Activated CD4-positive, CD25-positive, alpha-beta regulatory T cell (primary cell): ENCODE results near the gene CHAF1A.

Experiments used
- DNase-seq, 4 experiments: peaks; one replicate each; lab custom pipeline; 2025; lab: John Stamatoyannopoulos, UW

CHAF1A gene

DNA sequence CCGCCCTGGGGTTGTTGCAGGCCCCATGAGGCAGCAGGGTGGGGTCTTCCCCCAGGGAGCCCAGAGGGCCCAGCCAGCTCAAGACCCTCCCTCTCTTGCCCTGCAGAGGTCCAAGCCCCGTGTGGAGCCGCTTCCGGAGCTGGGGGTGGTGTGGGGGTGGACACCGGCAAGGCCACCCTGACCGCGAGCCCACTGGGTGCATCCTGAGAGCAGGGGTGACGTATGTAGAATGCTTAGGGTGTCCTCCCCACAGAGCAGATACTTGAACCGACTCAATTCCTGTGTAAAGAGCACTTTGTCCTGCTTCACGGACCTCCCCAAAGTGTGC is 40.3 kb downstream of the CHAF1A start:
- no peak for DNase-seq

DNA sequence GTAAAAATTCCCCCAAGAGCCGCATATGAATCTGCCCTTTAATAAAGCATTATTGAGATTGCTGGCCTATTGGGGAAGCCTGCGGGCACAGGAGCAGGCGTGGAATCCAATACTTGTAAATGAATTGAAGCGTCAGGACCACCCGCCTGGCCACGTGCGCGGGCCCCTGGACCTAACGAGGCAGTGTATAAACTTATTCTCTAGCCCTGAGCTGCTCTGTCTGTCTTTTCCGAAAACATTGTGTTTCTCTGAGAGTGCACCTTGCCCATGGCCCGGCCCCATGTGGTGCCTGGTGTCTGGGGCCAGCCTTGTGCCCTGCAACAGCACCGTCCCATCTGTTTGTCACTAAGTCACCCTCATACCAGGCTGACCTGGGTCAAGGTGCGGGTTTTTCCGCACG is 40.7 kb downstream of the CHAF1A start:
- DNase-seq: no peak

DNA sequence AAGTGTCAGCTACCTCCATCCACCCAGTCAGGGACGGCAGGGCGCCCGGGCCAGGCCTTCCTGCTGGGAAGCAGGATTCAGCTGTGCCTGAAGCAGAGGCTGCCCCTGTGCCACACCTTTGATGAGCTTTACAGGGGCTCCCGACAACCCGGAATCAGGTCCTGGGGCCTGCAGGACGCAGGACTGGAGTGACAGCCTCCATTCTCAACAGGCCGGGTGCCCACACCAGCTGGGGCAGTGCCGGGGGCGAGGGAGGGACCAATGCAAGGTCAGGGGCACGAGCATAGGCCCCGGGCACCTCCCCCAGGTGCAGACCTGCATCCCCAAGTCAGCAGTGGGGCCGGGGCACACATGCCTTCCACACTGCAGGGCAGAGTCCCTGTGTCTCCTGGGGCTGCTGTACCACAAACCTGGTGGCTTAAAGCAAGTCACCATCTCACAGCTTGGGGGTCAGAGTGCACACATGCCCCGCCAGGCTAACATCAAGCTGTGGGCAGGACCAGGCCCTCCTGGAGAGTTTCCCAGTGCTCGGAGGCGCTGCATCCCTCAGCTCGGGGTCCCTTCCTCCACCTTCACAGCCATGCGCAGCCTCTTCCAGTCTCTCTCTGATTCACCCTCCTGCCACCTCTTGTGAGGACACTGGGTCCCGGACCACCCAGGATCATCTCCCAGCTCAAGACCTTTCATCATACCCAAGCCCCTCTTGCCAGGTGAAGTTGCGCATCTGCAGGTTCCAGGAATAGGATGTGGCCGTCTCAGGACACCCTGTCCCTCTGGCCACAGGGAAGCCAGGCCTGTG is 41.7 kb downstream of the CHAF1A start:
- no peak for DNase-seq

DNA sequence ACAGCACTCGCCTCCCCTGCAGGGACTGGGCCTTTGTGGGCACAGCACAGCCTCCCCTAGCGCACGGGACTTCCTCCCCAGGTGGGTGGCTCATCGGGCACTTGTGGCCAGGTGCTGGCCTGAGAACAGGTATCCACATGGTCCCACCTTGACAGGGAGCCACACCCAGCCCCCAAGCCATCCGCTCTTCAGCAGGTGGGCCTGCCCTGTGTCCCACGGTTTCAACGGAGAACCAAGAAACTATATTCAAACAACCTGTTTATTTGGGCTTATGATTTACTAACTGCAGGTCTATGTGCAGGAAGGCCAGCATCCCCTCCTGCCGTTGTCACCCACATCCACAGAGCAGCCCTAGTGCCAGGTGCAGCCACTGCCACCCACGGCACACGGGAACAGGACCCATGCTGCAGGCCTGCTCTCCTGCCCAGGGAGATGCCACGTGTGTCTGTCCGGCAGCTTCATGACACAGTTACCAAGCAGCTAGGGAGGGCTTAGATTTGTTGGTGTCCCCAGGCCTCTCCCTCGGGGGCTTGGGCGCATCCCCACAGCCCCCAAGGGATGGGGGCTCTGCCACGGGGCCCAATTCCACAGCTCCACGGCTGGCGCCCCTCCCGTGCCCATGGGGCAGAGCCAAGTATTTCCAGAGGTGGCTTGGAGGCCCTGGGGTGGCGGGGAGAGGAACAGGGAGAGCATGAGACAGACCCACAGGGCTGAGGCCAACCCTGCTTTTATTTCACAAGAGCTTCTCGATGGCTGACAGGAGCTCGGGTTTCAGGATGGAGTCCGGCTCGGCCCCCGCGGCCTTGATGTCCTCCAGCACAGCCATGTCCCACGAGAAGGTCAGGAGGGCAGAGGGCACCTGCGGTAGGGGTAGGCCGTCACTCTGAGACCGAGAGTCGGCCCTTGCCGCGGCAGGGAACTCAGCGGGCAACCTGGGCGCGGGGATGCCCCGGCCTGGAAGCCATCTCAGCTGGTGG is 42.6 kb downstream of the CHAF1A start:
- DNase-seq: no peak

DNA sequence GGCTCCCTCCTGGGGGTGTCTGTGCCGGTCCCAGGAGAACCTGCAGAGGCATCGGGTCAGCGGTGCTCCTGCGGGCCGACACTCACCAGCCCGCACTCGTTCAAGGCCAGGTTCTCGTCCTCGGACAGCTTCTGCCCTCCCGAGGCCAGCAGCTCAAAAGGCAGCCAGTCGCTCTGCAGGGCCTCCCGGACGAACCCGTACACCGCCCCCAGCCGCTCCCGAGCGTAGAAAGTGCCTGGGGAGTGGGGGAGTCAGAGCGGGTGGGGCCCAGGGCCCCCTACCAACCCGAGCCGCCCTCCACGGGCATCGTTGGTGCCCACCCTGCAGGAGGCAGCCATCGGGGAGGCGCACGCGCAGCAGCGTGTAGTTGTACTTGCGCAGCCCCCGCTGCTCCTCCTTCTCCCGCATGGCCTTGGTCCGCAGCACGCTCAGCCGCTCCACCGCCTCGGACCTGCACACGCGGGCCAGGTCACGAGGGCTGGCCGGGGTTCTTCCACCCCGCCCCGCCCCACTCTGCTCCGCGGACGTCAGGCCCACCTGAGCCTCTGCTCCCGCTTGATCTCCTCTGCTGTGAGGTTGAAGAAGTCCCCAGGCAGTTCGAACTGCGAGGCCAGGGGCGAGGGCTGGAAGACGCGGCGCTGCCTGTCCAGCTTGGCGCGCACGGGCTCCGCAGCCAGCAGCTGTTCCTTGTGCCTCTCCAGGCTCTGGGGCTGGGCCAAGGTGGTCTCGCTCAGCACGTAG is 43.7 kb downstream of the CHAF1A start:
- DNase-seq: no peak

DNA sequence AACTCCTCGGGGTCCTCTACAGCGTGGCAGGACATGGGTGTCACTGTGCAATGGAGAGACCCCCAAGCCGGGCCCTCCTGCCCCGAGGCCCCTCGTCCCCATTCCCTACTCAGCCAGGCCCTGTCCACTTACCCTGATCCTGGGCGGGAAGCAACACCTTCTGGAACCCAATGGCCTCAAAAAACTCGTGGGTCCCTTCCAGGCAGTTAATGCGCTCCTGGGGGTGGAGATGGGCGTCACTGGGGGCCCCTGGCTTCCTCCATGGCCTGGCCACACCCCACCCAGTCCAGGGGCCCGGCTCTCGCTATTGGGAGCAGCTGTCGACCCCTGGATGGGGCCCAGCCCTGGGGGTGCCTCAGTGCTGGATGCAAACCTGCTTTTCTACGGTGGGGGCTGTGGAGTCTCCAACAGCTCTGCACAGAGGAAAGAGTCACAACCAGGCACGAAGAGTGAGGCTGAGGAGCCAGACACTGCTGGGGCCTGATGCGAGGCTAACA is 44.3 kb downstream of the CHAF1A start:
- no peak for DNase-seq

DNA sequence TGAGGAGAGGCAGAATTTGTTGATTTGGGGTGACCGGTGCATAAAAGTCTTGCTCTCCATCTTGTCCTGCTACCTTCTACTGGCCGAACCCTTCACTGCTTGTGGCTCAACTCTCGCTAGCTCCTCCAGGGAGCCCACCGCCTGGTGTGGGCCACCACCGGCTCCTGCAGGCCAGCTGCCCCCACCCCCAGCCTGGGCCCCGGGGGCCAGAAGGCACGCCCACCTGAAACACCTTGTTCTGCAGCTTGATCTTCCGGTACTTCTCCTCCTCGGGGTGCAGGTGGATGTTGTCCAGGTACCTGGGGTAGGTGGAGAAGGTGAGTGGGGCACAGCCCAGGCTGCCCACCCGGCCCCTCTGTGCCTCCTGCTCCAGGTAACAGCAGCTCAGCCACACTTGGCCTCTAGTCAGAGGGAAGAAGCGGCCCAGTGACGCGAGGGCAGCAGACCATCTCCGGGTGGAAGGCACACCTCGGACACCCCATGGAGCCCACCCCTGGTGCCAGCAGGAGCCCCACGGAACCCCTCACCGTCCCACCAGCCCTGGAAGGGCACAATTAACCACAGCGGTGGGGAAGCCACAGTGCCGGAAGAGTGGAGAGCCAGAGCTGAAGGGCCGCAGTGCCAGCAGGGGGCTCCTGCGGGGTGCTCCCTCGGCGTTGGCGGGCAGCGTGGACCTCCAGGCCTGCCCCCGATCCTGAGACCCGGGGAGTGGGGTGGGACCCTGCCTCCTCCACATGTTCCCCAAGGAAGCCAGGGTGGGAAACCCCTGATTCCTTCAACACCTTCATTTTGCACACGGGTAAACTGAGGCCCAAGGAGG is 45.1 kb downstream of the CHAF1A start:
- no peak for DNase-seq

DNA sequence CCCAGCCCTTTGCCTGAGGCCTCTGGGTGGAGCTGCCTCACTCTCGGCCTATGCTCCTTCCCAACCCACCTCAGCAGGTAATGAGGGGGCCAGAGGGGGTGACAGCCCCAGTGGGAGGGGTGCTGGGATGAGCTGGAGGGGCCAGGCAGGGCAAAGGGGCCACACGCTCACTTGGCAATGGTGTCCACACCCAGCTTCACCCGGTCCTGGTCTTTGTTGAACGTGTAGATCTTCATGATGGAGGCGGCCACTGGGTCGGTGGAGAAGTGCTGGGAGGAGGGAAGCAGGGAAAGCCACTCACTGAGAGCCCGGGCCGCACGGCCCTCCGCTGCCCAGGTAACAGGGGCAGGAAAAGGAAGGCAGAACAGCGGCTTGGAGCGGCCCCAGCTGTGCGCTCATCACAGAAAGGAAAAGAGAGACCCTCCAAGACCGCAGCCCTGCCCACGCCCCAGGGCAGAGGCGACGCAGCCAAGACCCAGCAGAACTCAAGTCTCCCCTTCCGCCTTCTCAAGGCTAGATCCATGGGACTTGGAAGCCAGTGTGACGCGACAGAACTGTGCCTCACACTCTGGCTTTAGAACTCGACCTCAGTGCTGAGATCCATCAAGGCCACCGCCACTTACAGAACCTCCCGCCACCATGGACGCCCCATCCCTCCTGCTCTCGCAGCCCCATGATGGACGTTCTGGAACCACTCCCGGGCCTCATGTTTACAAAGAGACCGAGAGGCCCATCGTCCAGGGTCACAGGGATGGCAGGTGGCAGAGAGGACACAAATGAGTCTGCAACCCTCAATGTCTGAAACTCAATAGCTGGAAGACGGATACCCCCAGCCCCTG is 45.9 kb downstream of the CHAF1A start:
- no peak for DNase-seq

DNA sequence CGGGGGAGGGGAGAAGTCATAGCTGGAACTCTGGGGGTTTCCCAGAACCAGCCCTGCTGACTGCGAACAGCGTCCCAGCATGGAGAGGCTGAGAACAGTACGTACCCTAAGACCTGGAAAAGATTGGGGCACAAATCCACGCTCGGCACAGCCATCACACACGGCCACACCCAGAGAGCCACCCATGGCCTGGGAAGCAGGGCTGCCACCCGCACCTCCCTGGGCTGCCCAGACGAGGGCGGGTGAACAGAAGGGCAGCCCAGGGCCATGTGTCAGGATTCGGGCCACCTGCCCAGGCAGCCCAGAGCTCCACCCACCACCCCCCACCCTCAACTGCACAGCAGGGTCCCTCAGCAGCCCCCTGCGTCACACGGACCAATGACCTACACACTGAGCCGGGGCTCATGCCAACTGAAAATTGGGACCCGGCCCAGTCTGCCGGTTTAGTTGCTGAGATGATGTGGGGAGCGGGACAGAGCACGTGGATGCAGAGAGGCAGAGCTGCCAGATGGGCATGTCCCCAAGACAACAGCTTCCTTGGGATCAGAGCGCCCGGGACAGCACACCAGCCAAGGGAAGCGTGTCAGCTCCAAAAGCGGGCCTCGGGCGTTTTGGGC is 46.7 kb downstream of the CHAF1A start:
- DNase-seq: no peak

DNA sequence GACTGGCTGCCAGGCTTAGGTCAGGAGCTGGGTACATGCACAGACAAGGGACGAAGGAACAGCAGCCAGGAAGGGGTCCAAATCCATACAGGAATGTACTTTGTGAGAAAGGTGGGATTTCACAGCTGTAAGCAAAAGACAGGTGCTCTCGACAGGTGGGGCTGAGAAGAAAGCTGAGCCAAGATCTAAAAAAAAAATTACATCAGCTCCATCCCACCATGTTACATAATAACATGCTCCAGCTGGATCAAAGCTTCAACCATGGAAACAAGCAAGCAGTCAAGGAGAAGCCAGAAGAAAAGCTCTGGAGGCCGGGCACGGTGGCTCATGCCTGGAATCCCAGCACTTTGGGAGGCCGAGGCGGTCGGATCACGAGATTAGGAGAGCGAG is 47.2 kb downstream of the CHAF1A start:
- DNase-seq: no peak

DNA sequence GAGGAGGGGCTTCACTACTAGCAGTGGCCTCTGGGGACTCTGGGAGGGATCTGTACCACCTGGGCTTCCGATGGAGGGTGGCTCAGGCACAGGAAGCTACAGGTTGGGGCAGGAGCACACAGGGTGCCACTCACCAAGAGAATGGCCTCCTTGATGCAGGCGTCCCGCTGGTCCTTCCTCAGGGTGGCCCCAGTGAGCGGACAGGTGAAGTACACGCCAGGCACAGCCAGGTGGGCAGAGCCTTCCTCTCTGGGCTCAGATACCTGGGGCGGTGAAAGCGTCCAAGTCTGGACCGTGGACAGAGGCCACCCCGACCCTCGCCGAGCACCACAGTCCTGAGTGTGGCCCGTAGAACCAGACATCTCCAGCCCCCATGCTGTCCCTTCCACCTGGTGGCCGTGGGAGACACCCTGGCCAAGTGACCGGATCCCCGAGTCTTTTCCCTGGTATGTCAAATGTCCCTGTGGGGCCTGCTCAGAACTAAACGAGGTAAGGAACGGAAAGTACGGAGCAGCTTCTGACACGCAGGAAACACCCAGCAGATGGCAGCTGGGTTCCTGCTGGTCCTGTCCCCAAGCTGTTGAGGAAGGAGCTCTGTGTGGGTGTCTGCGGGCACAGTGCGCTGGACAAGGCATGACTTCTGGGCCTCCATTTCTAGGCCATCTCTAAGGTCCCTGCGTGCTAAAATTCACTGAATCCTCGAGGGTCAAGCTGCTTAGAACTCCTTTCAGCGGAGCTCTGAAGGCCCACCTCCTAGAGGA is 50.0 kb downstream of the CHAF1A start:
- DNase-seq: no peak

DNA sequence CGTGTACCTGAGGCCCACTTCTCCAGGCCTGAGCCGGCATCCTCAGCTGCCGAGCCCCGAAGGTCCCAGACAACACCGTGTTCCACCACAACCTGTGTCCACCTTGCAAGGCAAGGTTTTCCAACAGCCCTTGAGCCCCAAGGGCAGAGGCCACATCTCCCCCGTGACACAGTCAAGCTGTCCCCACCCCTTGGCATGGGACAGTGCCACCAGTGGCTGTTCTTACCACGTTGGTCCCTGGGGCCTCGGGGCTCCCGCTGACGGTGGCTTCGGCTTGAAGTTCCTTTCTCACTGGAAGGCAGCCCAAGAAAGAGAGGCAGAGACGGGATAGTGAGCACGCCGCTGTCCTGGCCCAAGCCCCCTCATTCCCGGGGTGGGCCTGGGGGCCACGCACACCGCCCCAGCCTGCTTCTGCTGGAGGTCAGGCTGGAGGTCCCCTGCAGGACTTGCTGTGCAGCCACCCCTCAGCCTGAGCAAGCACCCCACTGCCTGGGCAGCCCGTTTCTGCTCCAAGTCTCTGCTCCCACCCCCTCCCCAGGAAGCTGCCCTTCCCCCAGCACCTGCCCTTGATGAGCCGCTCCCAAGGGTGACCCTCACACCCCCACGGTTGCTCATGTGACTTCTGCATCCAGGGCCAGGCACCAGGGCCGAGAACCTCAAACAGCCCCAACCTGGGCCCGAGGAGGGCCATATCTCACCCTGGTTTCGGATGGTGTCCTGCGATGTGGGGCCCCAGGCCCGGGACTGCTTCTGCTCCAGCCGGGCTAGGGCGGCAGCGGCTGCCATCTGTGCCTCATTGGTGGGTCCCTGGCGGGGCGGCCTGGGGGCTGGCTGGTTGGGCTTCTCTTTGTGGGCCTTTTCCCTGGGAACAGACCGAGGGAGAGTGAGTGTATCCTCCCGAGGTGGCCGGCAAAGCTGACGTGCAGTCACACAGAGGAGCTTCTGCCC is 51.1 kb downstream of the CHAF1A start:
- no peak for DNase-seq

DNA sequence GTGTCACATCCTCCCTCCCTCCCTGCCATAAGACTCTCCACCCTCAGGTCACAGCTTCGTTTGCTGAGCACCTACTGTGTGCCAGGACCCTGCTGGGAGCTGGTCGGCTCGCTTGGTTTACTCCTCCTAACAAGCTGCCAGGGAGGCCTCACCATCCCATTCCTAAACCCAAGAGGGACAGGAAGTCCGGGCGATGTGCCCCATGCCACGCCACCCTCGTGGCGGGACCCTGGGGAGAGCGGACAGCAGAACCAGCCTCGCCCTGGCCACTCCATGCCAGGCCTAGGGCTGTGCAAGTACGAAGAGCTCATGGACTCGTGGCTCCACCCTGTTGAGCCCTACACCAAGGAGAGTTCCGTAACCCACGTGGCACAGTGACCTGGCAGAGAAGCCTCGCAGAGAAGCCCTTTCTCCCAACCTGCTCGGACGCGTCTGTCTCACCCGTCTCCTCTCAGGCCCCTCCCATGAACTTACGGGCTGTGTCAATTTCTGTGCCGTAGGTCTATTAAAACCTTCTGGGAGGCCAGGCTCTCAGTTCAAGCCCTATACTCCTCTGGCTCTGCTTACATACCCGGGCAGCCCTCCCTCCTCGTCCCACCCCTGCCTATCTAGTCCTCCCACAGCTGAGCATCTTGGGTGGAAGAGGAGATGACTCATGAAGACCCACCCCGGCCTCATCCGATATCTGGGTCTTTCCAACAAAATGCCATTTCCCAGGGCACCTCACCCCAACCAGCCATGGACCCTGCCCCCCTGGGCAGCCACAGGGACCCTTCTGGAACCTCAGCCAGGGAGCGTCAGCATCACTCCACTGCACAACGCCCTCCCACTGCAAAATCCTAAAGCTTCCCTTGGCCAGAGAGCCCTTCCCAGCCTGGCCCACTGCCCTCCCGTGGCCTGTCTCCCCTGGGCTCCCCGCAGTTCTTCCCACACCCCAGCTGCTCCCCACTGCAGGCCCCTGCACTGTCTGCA is 52.6 kb downstream of the CHAF1A start:
- no peak for DNase-seq

DNA sequence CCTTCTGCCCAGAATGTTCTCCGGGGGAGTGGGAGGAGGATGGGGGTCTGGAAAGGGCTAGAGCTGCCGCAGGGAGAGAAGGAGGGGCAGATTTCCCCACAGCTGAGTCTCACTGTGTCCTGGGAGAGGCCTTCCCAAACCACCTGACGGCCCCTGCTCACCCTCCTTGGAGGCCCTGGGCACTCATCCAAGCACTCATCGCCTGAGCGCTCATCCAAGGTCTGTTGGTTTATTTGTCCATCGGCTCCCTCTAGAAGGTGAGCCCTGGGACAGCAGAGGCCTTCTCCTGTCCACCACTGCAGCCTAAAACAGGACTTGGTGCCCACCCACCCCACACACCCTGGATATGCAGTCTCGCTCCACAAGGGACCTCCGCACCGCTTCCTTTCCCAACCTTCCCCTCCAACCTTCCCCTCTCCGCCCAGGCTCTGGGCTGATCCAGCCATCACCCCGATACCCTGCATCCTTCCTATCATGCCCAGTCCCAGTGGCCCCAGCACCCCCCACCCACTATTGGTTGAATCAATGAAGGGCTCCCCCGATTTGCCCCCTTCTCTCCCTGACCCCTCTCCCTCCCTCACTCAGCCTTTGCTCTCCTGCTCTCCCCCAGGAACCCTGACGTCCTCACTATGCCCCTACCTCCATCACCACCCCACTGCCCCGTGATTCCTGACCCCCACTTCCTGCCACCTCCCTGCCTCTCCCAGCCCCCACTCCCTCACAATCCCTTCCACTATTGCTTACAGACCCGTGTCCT is 53.5 kb downstream of the CHAF1A start:
- DNase-seq: no peak

DNA sequence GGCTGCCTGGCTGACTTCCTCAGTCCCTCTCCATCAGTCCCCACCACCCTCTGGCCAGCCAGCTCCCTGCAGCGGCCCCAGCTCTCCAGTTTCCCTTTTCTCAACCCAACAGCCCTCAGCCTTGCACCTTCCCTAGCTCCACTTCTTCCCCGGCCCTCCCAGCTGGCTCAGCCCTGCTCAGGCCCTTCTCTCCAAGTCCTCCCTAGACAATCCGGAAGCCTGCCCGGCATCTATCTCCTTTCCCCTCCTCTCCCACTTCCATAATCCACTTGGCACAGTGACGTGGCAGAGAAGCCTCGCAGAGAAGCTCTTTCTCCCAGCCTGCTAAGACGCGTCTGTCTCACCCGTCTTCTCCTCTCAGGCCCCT is 54.0 kb downstream of the CHAF1A start:
- DNase-seq: no peak
